GM08714 (cell line): Measurements from ENCODE around the gene RD3L.

Experiments
- H3K4me3 ChIP-seq: fragments of 200-500 bp; sonication (Bioruptor generic); 2 replicates; pipeline ENCODE4 v1.5.1; 2014; ENCODE audit warnings: mild to moderate bottlenecking, low read length, inconsistent platforms
- ZNF274 ChIP-seq: IDR thresholded peaks from 2 replicates; pipeline ENCODE4 v1.6.1; 2012; ENCODE audit warnings: mild to moderate bottlenecking, low read depth, low read length

Gene RD3L

GRCh38 chr14:103910984-103911383 is 31.3 kb downstream of the RD3L start:
- H3K4me3 ChIP-seq = no peak overlapping the region
- TF ChIP-seq ZNF274 = no peak

GRCh38 chr14:103910262-103910935 is 31.9 kb downstream of the RD3L start:
- H3K4me3 ChIP-seq = no peak overlapping the region
- no peak for TF ChIP-seq ZNF274

GRCh38 chr14:103909531-103910261 is 32.6 kb downstream of the RD3L start:
- no peak overlapping the region for H3K4me3 ChIP-seq
- TF ChIP-seq ZNF274 = no peak

- no peak for TF ChIP-seq ZNF274
- H3K4me3 ChIP-seq = no peak overlapping the region
Measured at GRCh38 chr14:103908580-103908979, 33.7 kb downstream of the RD3L start.

GRCh38 chr14:103905842-103906456 is 36.4 kb downstream of the RD3L start:
- no peak for TF ChIP-seq ZNF274
- no peak overlapping the region for H3K4me3 ChIP-seq

- no peak for TF ChIP-seq ZNF274
Measured at GRCh38 chr14:103904493-103905107, 37.7 kb downstream of the RD3L start.

GRCh38 chr14:103899833-103900232 is 42.5 kb downstream of the RD3L start:
- no peak overlapping the region for H3K4me3 ChIP-seq
- TF ChIP-seq ZNF274 = no peak

More at GRCh38 chr14:103904493-103905107, 37.7 kb downstream of the RD3L start:
- no peak overlapping the region for H3K4me3 ChIP-seq

GRCh38 chr14:103899316-103899715 is 43.0 kb downstream of the RD3L start:
- no peak overlapping the region for H3K4me3 ChIP-seq
- no peak for TF ChIP-seq ZNF274

- TF ChIP-seq ZNF274 = no peak
- H3K4me3 ChIP-seq = no peak overlapping the region
Measured at GRCh38 chr14:103898711-103899110, 43.6 kb downstream of the RD3L start.

GRCh38 chr14:103898204-103898603 is 44.1 kb downstream of the RD3L start:
- TF ChIP-seq ZNF274 = no peak
- no peak overlapping the region for H3K4me3 ChIP-seq

- H3K4me3 ChIP-seq = no peak overlapping the region
- no peak for TF ChIP-seq ZNF274
Measured at GRCh38 chr14:103897075-103897947, 45.0 kb downstream of the RD3L start.

- H3K4me3 ChIP-seq = no peak overlapping the region
- no peak for TF ChIP-seq ZNF274
Measured at GRCh38 chr14:103896578-103896977, 45.8 kb downstream of the RD3L start.

GRCh38 chr14:103894723-103895059 is 47.6 kb downstream of the RD3L start:
- no peak for TF ChIP-seq ZNF274
- H3K4me3 ChIP-seq = no peak overlapping the region
